K562 treated with DMSO at 1 percent for 24 hours (cell line): ENCODE results near the gene CCDC192. TPM values are rescaled to one million over a fixed set of nuclear protein-coding genes. Genes with fewer than 3 reads are reported as not detected.

Experiments
- total RNA-seq: library from RNA; unstranded; fragments of 300-600 nt; gene quantifications from 2 replicates; pipeline ENCODE4 v1.2.3, GENCODE V29; 2022; ENCODE audit warnings: low read depth; ENCODE audit not compliant: insufficient read depth

CCDC192 gene
- 0.45 TPM in 1 of 2 replicates, not detected in the other for total RNA-seq

GRCh38 chr5:127702926-127703561 lies at the start of gene CCDC192:
Gene CCDC192 (plus strand): TSS chr5:127703391. CDS start chr5:127703446, 55 bp downstream.

Other genes with a start within 250 kb of the CCDC192 start
- gene PRRC1, start 185.8 kb upstream of the CCDC192 start, total RNA-seq: 19.7 and 22.5 TPM in 2 replicates
- not detected in 2 replicates for gene CTXN3, start 54.3 kb upstream of the CCDC192 start, total RNA-seq